Psoas muscle (tissue), 8 donors: ENCODE measurements around the gene ZNF609. TPM values are rescaled to one million over a fixed set of nuclear protein-coding genes. Genes with fewer than 3 reads are reported as not detected.
"Not testable (repeated sequence)": the region's sequence is repeated elsewhere in the genome, so short reads cannot be mapped to it uniquely, and the experiment has no call there.

Experiments
- ATAC-seq, 4 donors: fragments of 200-7000 bp; cut with Tn5 transposase; one replicate each; pipeline ENCODE4 v1.9.1; 2020; ENCODE audit warnings: moderate library complexity in 3 of 4, mild to moderate bottlenecking in 2 of 4
- DNase-seq, 2 donors: peaks; one replicate each; pipeline ENCODE4 v3.0.0-alpha.2; 2020
- H3K27ac ChIP-seq: fragments of 200-600 bp; one replicate; pipeline ENCODE4 v1.8.0; 2022
- H3K27me3 ChIP-seq, 3 donors: fragments of 200-600 bp in 1 of 3; one replicate each; pipeline versions ENCODE4 v1.6.1 to v1.8.0; 2013 to 2022; ENCODE audit warnings: low read length in 2 of 3, mild to moderate bottlenecking in 2 of 3, moderate library complexity in 1 of 3; ENCODE audit not compliant: insufficient read depth in 3 of 3
- H3K36me3 ChIP-seq, 2 donors: fragments of 200-600 bp in 1 of 2; one replicate each; pipeline versions ENCODE4 v1.6.1 to v1.8.0; 2013 to 2022; ENCODE audit warnings: low read depth in 1 of 2, mild to moderate bottlenecking in 1 of 2, moderate library complexity in 1 of 2; ENCODE audit not compliant: insufficient read depth in 1 of 2
- H3K4me1 ChIP-seq: fragments of 200-600 bp; one replicate; pipeline ENCODE4 v1.8.0; 2022
- H3K4me3 ChIP-seq: fragments of 200-600 bp; one replicate; pipeline ENCODE4 v1.8.0; 2022; ENCODE audit warnings: mild to moderate bottlenecking
- H3K9me3 ChIP-seq: fragments of 200-600 bp; one replicate; pipeline ENCODE4 v1.8.0; 2022
- CTCF ChIP-seq: fragments of 200-600 bp; IDR thresholded peaks from one replicate; pipeline ENCODE4 v1.8.0; 2022; ENCODE audit warnings: antibody characterized with exemption
- WGBS, 3 donors: extraction: QIAGEN DNeasy Blood & Tissue Kit; methylation state at CpG; one replicate each; pipeline versions ENCODE4 v1.1.6 to v1.1.7; 2013; 5-methylcytosine and 5-hydroxymethylcytosine counted together
- intact Hi-C, 2 donors: fragments of 100-400 bp; cut with DNase I; formaldehyde crosslinking; loops; one replicate each; pipeline versions ENCODE4 v1.11.0 to v1.14.2; 2022
- polyA plus RNA-seq, 3 donors: library from polyadenylated mRNA; stranded (reverse); fragments of 200-250 nt; gene quantifications; one replicate each; pipeline ENCODE4 v1.2.3, GENCODE V29; 2013
- total RNA-seq, 4 donors: library from RNA; stranded (reverse); fragmentation: NEBNext Ultra II Directional in 2 of 4; extraction: Animal tissue kit (Norgen Biotek cat#: 25700) in 2 of 4; gene quantifications; one replicate each; pipeline versions ENCODE4 v1.2.1 to v1.2.4, GENCODE V29; 2021 to 2023
- donor health status: healthy with polysubstance abuse.
- donor health status: DM: no; HTN: no; CAD: no; lungs with moderate emphysema.
- donor health status: Bipolar disorder and iron deficiency.
- donor health status: healthy.
- donor health status: DM: yes; HTN: yes; CAD: no.
- donor health status: DM: no; HTN: no; CAD: no.
- donor health status: DM: no; HTN: no; CAD: no.
- donor health status: DM: yes; HTN: yes; CAD: no.

The ZNF609 gene
- total and polyA plus RNA-seq, 7 donors: 3.2 to 15.0 (median 10.2) TPM

DNA sequence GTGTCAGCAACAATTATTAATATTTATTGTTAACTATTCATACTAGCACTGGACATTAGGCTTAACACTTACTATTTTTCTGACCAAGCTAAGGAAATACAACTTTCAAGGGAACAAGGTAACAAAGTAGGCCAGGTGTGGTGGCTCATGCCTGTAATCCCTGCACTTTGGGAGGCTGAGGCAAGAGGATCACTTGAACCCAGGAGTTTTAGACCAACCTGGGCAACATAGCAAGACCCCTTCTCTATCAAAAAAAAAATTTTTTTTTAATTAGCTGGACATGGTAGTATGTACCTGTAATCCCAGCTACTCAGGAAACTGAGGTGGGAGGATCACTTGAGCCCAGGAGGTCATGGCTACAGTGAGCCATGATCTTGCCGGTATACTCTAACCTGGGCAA lies 183.3 kb downstream of the ZNF609 start:
- WGBS, 3 donors: 97 to 100% (median 97%) methylated on average over 1 of the region's 1 CpG
- no peaks in the 10 kb centered on the region for H3K36me3 ChIP-seq
- ATAC-seq (no peak), DNase-seq (no peak)
- no peaks in the 10 kb centered on the region for H3K4me1 ChIP-seq
- H3K27ac ChIP-seq: no peak overlapping the region
- H3K9me3 ChIP-seq: no peaks in the 10 kb centered on the region
- TF ChIP-seq CTCF: no peak
- intact Hi-C loops: no loop called here
- H3K27me3 ChIP-seq: no peaks in the 10 kb centered on the region
- H3K4me3 ChIP-seq: no peak overlapping the region

DNA sequence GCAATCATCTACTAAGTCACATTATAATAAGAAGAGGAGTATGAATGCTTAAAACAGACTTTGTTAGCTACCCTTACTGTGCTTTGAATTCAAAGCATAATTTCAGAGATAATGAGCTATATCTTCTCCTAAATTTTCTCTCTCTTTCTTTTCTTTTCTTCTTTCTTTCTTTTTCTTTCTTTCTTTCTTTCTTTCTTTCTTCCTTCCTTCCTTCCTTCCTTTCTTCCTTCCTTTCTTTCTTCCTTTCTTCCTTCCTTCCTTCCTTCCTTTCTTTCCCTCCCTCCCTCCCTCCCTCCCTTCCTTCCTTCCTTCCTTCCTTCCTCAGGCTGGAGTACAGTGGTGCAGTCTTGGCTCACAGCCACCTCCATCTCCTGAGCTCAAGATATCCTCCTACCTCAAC lies 184.4 kb downstream of the ZNF609 start:
- H3K4me3 ChIP-seq, H3K4me1 ChIP-seq, DNase-seq, H3K27me3 ChIP-seq, ATAC-seq, H3K9me3 ChIP-seq, H3K27ac ChIP-seq, H3K36me3 ChIP-seq, intact Hi-C loops: not testable (repeated sequence)

DNA sequence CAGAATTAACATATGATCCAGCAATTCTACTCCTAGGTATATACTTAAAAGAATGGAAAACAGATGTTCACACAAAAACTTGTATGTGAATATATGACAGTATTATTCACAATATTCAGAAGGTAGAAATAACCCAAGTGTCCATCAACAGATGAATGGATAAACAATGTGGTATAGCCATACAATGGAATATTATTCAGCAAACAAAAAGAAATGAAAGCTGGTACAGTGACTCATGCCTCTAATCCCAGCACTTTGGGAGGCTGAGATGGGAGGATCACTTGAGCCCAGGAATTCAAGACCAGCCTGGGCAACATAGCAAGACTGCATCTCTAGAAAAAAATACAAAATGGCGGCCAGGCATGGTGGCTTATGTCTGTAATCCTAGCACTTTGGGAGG lies 185.6 kb downstream of the ZNF609 start:
- Histone ChIP-seq H3K4me1 (no peaks in the 10 kb centered on the region), H3K9me3 (no peaks in the 10 kb centered on the region), H3K4me3 (no peak overlapping the region), H3K36me3 (no peaks in the 10 kb centered on the region), H3K27me3 (no peaks in the 10 kb centered on the region), H3K27ac (no peak overlapping the region)
- DNase-seq: no peak
- ATAC-seq: no peak
- no peak for TF ChIP-seq CTCF
- intact Hi-C loops: no loop called here
- WGBS, 3 donors: 90 to 98% (median 96%) methylated on average over 1 of the region's 1 CpG

- H3K36me3 ChIP-seq: no peaks in the 10 kb centered on the region
- H3K4me1 ChIP-seq: peaks cover 10% of the 10 kb centered on the region
- no peaks in the 10 kb centered on the region for H3K27me3 ChIP-seq
- DNase-seq: no peak
- no peak for TF ChIP-seq CTCF
- no peaks in the 10 kb centered on the region for H3K9me3 ChIP-seq
- intact Hi-C loops: no loop called here
- H3K4me3 ChIP-seq: no peak overlapping the region
- ATAC-seq: no peak
- H3K27ac ChIP-seq: no peak overlapping the region
- 96 to 100% (median 98%) methylated on average over 1 of the region's 1 CpG for WGBS, 3 donors
These were observed 187.0 kb downstream of the ZNF609 start for GRCh38 chr15:64647367-64647766.

DNA sequence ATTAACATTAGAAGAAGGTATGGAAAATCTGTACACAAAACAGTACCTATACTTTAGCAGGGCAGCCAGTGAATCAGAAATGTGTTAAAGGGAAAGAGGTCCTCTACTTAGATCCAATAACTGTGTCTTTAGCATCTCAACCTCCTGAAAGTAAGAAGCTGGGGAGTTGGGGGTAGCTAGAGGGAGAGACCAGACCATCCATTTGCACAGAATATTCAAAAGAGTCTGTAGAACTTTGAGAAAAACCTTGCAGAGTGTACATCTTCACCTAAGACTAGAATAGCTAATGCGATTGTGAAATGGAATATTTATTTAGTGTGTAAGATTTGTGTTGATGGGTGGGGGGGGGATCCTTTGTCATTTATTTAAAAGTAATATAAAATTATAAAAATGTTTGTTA lies 190.2 kb downstream of the ZNF609 start:
- peaks cover 10% of the 10 kb centered on the region for H3K4me1 ChIP-seq
- no peak overlapping the region for H3K27ac ChIP-seq
- 93 to 95% (median 94%) methylated on average over 1 of the region's 1 CpG for WGBS, 3 donors
- ATAC-seq: no peak
- no peak for DNase-seq
- no peaks in the 10 kb centered on the region for H3K36me3 ChIP-seq
- TF ChIP-seq CTCF: no peak
- no peak overlapping the region for H3K4me3 ChIP-seq
- no peaks in the 10 kb centered on the region for H3K27me3 ChIP-seq
- H3K9me3 ChIP-seq: no peaks in the 10 kb centered on the region
- intact Hi-C loops: no loop called here
